HG03558 (cell line): ENCODE results near the gene IL10RB.
"Not testable (repeated sequence)": the region's sequence is repeated elsewhere in the genome, so short reads cannot be mapped to it uniquely, and the experiment has no call there.

ENCODE experiments used
- ATAC-seq: cut with Tn5 transposase; IDR thresholded peaks from one replicate; pipeline ENCODE4 v1.9.1; 2021; ENCODE audit warnings: moderate number of reproducible peaks; ENCODE audit not compliant: unreplicated experiment; ENCODE audit errors: extremely low read depth

IL10RB gene

DNA sequence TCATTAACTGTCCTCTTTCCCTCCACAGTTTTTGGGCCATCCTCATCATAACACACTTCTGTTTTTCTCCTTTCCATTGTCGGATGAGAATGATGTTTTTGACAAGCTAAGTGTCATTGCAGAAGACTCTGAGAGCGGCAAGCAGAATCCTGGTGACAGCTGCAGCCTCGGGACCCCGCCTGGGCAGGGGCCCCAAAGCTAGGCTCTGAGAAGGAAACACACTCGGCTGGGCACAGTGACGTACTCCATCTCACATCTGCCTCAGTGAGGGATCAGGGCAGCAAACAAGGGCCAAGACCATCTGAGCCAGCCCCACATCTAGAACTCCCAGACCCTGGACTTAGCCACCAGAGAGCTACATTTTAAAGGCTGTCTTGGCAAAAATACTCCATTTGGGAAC, 30.0 kb downstream of the IL10RB start:
- no peak for ATAC-seq

DNA sequence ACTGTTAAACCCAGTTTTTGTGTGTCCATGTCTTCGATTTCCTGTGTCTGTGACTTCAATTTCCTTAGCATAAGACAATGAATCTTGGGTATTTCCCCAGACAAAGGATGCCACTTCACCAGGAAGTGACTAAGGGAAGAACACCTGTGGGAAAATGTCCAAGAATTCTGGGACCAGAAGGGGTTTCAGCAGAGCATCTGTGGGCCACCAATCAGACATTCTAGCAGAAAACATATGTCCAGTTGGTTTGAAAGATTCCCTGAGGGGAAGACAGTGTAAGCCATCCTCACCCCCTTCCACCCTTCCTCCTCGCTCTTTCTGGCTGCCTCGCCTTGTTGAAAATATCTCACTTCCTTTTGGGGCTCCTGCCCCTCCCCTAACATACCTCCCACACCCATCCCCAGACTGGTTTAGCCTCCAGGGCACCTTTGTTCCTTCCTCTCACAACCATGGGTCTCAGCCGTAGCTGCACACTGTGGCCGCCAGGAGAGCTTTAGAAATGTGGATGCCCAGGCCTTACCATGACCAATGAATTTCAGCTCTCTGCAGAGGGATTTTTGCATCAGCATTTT, 33.1 kb downstream of the IL10RB start:
- ATAC-seq, result peak; percentile 53

DNA sequence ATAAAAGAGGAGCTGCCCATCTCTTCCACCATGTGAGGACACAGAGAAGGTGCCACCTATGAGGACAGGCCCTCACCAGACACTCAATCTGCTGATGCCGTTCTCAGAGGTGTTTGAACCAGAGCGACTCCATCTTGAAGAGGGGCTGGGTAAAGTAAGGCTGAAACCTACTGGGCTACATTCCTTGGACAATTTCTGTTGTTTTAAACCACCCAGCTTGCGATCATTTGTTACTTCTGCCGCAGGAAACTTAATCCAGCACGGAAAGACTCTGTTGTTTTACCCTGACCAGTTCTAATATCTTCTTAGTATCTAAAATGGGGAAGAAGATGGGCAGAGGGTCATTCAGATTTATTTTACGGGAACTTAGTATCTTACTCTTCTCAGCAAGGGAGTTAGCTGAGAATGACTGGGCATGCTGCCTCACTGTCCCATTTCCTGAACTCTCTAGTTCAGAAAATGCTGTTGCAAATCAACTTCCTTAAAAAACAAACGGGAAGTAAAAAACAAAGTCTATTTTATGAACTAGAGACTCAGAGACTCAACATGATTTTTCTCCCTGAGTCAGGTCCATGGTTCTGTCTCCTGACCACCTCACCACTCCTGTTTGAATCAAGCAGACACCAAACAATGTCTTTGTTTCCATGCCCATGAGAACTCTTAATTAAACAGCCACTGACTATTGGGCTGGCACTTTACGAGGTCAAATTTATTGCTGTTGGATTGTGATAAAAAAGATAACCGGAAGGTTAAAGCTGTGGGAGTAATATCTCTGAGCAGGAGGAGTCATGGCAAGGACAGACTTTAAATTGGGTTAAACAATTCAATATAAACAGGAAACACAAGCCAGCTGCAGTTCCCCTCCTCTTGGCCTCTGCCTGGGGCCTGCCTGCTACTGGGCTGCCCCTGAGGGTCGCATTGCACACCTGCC, 34.8 kb downstream of the IL10RB start:
- no peak for ATAC-seq

GRCh38 chr21:33301632-33302002, 35.5 kb downstream of the IL10RB start:
- ATAC-seq, result no peak

GRCh38 chr21:33302055-33302454, 35.9 kb downstream of the IL10RB start:
- ATAC-seq, result no peak

- no peak for ATAC-seq
Measured at GRCh38 chr21:33302796-33303195, 36.6 kb downstream of the IL10RB start.

DNA sequence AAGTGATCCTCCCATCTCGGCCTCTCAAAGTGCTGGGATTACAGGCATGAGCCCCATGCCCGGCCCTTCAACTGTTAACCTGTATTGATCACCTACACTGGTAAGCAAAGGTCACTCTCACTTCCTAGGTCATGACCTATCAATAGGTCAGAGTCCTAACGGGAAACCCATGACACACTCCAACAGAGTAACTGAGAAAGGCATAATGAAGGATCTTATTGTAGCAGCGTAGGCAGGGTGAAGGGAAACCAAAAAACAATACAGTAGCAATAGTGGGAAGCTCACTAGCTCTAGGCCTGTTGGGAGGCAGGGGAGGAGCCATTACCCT, 39.1 kb downstream of the IL10RB start:
- ATAC-seq, result no peak

GRCh38 chr21:33305938-33306337, 39.8 kb downstream of the IL10RB start:
- ATAC-seq, result no peak

DNA sequence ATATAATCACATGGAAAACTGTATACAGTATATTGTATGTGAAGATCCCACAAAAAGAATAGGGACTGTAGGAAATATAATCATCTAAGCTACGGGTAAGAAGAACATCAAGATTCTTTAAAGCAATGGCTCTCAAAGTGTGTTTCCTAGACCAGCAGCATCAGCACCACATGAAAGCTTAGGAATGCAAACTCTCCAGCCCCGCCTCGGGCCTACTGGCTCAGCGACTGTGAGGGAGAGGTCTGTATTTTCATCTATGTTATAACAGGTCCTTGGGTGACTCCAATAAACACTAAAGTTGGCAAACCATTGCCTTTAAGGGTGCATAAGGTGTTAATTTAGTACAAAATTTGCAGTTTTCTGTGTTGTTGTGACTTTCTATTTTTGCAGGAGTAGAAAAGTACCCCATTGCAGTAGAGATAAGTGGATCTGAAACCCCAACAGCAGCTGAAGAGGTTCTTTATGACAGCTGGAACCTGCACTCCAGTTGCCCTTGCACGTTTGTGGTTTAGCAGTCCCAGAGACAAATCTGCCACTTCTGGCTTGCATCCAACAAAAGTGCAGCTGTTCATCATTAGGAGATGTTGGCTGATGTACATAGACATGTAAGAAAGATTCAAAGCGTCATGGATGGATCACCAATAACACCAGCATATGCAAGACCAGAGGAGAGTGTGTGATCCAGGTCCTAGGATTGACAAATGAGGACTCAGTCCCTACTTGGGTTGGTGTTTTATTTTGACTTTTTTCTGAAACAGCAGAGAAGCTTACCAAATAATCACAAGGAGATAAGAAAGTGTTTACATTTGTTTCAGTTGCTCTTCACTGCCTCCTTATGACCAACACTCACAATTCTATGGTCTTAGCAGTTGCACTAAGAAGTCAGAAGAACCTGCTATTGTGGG, 42.7 kb downstream of the IL10RB start:
- ATAC-seq, result peak; percentile 42

- ATAC-seq, result no peak
Measured at GRCh38 chr21:33309778-33310177, 43.6 kb downstream of the IL10RB start.

DNA sequence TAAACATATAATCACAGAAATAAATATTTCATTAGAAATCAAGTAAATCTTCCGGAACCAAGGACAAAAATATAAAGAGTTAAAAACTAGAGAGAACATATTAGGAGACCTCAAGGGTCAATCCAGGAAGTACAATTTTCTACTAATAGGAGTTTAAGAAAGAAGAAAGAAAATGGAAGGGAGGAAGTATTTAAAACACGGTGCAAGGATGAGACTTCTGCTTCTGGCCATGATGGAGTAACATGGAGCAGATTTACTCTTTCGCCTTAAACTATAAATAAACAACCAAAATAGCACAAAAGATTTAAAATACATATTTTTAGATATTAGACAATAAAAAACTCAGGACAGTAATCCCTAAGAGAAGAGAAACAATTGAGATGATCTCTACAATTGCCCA, 46.0 kb downstream of the IL10RB start:
- ATAC-seq, result no peak

GRCh38 chr21:33313183-33313582, 47.0 kb downstream of the IL10RB start:
- ATAC-seq, result no peak

DNA sequence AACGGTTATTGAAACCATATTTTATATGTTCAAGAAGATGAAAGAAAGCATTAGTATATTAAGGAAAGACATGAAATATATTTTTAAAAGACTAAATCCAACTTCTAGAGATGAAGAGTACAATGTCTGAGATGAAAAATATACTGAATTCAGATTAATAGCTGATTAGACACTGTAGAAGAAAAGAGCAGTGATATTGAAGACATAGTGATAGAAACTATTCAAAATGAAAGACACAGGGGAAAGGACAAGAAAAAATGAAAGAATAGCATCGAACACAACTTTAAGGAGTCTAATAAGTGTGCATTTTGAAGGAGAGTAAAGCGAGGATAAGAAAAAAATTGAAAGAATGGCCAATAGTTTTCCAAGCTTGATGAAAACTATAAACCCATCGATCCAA, 47.4 kb downstream of the IL10RB start:
- ATAC-seq, result no peak

DNA sequence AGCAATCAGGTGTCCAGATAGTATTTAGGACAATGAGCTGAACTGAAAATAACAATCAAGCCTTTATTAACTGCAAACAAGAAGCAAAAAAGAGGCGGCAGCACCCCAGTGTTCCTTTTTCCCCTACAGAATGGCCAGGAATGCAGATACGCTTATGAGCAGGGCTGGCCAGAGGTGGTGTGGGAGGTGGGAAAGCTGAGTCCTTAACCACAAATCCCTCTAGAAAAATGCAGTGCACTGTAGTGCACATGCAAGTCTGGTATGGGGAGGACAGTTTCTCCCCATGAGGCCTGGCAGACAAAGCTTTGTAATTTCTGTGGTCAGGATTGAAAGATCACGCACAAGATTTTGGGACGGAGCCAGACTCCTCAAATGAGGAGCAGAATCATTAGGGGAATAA, 47.9 kb downstream of the IL10RB start:
- ATAC-seq, result no peak

DNA sequence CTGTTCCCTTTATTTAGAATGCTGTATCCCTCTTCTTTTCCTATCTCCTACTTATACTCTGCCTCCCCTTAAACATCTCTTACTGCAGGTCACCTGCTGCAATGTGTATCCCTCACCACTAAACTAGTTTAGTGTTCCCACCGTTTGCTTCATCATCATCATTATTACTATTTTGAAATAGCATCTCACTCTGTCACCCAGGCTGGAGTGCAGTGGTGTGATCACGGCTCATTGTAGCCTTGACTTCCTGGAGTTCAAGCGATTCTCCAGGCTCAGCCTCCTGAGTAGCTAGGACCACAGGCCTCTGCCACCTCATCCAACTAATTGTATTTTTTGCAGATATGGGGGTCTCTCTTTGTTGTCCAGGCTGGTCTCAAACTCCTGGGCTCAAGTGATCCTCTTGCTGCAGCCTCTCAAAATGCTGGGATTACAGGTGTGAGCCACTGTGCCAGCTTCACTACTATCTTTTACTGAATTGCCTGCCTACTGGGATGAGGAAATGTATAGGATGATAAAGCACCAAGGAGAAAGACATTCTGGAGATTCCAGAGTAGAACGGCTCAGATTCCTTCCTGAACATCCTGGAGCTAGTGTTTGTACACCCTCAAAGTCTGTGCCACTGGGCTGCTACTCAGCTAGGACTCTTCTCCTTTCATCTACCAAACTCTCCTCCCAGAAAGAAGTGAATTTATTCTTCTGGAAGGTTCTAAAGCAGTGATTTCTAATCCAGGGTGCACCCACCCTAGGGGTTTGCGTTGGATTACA, 50.0 kb downstream of the IL10RB start:
- ATAC-seq, result no peak

- no peak for ATAC-seq
Measured at GRCh38 chr21:33317145-33317544, 51.0 kb downstream of the IL10RB start.

GRCh38 chr21:33317786-33318486, 51.8 kb downstream of the IL10RB start:
- ATAC-seq, result no peak

- not testable (repeated sequence) for ATAC-seq
Measured at GRCh38 chr21:33321005-33321404, 54.8 kb downstream of the IL10RB start.

GRCh38 chr21:33323610-33324009, 57.4 kb downstream of the IL10RB start:
- ATAC-seq, result not testable (repeated sequence)
